Measurements from ENCODE around the gene ALB.

Gene ALB

DNA sequence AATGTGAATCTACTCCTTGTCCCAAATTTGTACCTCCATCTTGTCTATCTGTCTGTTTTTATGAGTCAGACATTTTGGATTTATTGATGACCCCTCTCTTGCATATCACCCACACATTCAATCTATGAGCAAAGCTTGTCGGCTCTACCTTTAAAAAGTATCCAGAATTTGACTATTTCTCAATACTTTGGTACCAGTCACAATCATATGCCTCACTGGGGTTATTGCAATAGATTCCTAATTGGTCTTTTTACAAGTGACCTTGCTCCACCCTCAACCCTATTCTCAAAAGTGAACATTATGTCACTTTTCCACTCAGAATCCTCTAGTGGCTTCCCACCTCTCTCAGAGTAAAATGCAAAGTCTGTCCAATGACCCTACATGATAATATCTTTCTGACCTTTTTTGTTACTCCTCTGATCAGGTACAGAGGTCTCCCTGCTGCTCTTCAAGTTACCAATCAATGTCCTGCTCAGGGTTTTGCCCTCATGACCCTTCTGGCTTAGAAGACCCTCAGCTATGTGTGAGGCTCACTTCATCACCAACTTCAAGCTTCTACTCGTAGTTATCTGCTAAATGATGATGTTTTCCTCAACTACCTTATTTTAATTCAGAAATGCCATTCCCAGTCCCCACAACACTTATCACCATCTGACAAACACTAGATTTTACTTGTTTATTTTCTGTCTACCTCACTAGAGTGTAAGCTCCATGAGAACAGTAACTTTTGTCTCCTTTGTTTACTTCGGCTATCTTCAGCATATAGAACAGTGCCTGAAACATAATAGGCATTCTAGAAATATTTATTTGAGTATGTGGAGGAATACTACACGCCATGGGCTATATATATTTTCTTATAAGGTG is 54.3 kb downstream of the ALB start:
- no peak for DNase-seq

DNA sequence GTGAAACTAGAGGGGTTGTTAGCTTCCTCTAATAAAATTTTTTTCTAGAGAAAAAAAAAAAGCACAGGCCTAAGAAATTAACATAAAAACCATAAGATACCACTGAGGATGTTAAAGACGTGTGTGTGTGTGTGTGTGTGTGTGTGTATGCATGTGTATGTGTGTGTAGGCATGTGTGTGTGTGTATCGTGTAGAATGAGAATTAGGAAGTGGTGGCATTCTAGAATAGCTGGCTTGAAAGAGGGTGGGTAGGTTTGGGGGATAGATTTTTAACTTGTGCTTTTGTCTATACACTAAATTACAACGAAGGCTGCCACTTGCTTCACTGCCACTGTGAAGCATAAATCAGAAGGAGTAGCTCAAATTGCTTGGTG is 54.9 kb downstream of the ALB start:
- TF ChIP-seq POLR2A (IDR thresholded peaks at IDR 0.05; ENCODE audit: low read length): no peak
- no peak for TF ChIP-seq GATA1 (IDR thresholded peaks at IDR 0.05; ENCODE audit: low read depth, low read length)
- DNase-seq: no peak

More for the DNA sequence above, 54.3 kb downstream of the ALB start:
- TF ChIP-seq POLR2A (IDR thresholded peaks at IDR 0.05; ENCODE audit: low read length) (no peak), GATA1 (IDR thresholded peaks at IDR 0.05; ENCODE audit: low read depth, low read length) (no peak)

DNA sequence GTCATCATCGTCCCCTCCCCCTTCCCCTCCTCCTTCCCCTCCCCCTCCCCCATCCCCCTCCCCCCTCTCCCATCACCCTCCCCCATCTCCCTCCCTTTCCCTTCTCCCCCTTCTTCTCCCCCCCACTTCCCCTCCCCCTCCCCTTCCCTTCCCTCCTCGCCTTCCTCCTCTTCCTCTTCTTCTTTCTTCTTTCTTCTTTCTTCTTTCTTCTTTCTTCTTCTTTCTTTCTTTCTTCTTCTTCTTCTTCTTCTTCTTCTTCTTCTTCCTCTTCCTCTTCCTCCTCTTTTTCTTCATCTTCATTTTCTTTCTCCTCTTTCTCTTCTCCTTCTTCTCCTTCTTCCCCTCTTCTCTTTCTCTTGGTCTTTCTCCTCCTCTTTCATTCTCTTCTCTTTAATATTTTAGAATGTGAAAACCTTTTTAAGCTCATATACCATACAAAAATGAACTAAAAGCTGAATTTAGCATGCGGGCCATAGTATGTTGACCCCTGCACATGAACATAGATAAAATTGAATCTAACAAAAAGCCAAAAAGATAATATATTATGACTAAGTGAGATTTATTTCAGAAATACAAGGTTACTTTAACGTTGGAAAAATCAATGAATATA is 56.9 kb downstream of the ALB start:
- no peak for DNase-seq
- no peak for TF ChIP-seq POLR2A (IDR thresholded peaks at IDR 0.05; ENCODE audit: low read length)

DNA sequence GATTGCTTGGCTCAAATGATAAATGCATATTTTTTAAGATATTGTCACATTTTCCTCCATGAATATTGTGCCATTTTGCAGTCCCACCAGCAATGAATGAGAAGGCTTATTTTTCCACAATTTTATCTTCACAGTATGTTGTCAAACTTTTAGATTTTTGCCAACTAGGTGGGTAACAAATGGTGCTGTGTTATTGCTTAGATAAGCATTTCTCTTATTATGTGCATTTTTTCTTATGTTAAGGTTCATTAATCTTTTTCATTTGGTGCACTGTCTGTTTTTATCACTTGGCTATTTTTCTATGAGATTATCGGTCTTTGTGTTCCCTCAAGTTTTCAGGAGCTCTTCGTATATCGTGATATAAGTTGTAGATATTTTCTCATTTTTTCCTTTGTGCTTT is 64.1 kb downstream of the ALB start:
- TF ChIP-seq GATA1 (IDR thresholded peaks at IDR 0.05; ENCODE audit: low read depth, low read length) (no peak), POLR2A (IDR thresholded peaks at IDR 0.05; ENCODE audit: low read length) (no peak)
- no peak for DNase-seq

DNA sequence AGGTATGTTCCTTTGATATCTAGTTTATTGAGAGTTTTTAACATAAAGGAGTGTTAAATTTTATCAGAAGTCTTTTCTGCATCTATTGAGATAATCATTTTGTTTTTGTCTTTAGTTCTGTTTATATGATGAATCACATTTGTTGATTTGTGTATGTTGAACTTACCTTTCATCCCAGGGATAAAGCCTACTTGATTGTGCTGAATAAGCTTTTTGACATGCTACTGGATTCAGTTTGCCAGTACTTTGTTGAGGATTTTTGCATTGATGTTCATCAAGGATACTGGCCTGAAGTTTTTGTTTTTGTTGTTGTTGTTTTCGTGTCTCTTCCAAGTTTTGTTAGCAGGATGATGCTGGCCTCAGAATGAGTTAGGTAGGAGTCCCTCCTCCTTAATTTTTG is 66.6 kb downstream of the ALB start:
- DNase-seq: no peak
- TF ChIP-seq GATA1 (IDR thresholded peaks at IDR 0.05; ENCODE audit: low read depth, low read length) (no peak), POLR2A (IDR thresholded peaks at IDR 0.05; ENCODE audit: low read length) (no peak)
